PC-3 (cell line): ENCODE results near the gene ELMOD3. TPM values are rescaled to one million over a fixed set of nuclear protein-coding genes. Genes with fewer than 3 reads are reported as not detected.
"Not testable (repeated sequence)": the region's sequence is repeated elsewhere in the genome, so short reads cannot be mapped to it uniquely, and the experiment has no call there.

Experiments used
- ATAC-seq: fragments of 200-7000 bp; cut with Tn5 transposase; 2 replicates; pipeline ENCODE4 v1.9.1; 2020; ENCODE audit warnings: mild to moderate bottlenecking, moderate library complexity
- BruUV-seq: library from RNA; stranded (reverse); fragments of 400-500 nt; replicated peaks from 2 replicates; lab custom pipeline; 2021; lab: Mats Ljungman, UMichigan
- CTCF ChIA-PET: fragments of 300-600 bp; sonication (Branson Sonifier 250); formaldehyde crosslinking; loops from one replicate; lab custom pipeline; 2022; ENCODE audit warnings: antibody characterized with exemption; lab: Charles Lee
- POLR2A ChIA-PET: fragments of 300-600 bp; sonication (Branson Sonifier 250); formaldehyde crosslinking; loops from one replicate; lab custom pipeline; 2022; ENCODE audit warnings: antibody characterized with exemption; ENCODE audit not compliant: unreplicated experiment; lab: Charles Lee
- DNase-seq: peaks from one replicate; pipeline ENCODE4 v3.0.0-alpha.2; 2015
- H2AFZ ChIP-seq: fragments of 300-600 bp; sonication (generic); 2 replicates; pipeline ENCODE4 v1.6.0; 2016; ENCODE audit warnings: antibody characterized with exemption, low read length
- H3F3A ChIP-seq: fragments of 300-600 bp; sonication (generic); one replicate; pipeline ENCODE4 v1.6.0; 2017; ENCODE audit warnings: antibody characterized with exemption, low read length, control low read depth, mild to moderate bottlenecking; ENCODE audit not compliant: unreplicated experiment
- H3K27ac ChIP-seq: fragments of 300-600 bp; sonication (generic); 2 replicates; pipeline ENCODE4 v1.5.1; 2016; ENCODE audit warnings: mild to moderate bottlenecking, low read length
- H3K27me3 ChIP-seq: fragments of 300-600 bp; sonication (generic); 2 replicates; pipeline ENCODE4 v1.6.1; 2016; ENCODE audit warnings: low read length, mixed read lengths
- H3K36me3 ChIP-seq: fragments of 300-600 bp; sonication (generic); 2 replicates; pipeline ENCODE4 v1.6.1; 2016; ENCODE audit warnings: low read depth, mixed run types, low read length, mixed read lengths
- H3K4me1 ChIP-seq: fragments of 300-600 bp; sonication (generic); 2 replicates; pipeline ENCODE4 v1.5.1; 2016; ENCODE audit warnings: low read length; ENCODE audit not compliant: insufficient read depth
- H3K4me2 ChIP-seq: fragments of 300-600 bp; sonication (generic); 2 replicates; pipeline ENCODE4 v1.6.0; 2016; ENCODE audit warnings: low read length
- H3K4me3 ChIP-seq: fragments of 300-600 bp; sonication (generic); 2 replicates; pipeline ENCODE4 v1.5.1; 2016; ENCODE audit warnings: mild to moderate bottlenecking, low read length, mixed read lengths
- H3K79me2 ChIP-seq: fragments of 300-600 bp; sonication (generic); 2 replicates; pipeline ENCODE4 v1.6.1; 2017; ENCODE audit warnings: low read length, mixed read lengths
- H3K9ac ChIP-seq: fragments of 300-600 bp; sonication (generic); 2 replicates; pipeline ENCODE4 v1.6.0; 2016; ENCODE audit warnings: mild to moderate bottlenecking, low read length
- H3K9me2 ChIP-seq: fragments of 300-600 bp; sonication (generic); replicated peaks from 2 replicates; pipeline ENCODE4 v1.6.1; 2016; ENCODE audit warnings: mixed run types, low read length, mixed read lengths
- H3K9me3 ChIP-seq: fragments of 300-600 bp; sonication (generic); 2 replicates; pipeline ENCODE4 v1.6.1; 2016; ENCODE audit warnings: low read length, mixed read lengths
- H4K20me1 ChIP-seq: fragments of 300-600 bp; sonication (generic); 2 replicates; pipeline ENCODE4 v1.6.1; 2016; ENCODE audit warnings: low read length, mixed read lengths
- EZH2 ChIP-seq: fragments of 300-600 bp; sonication (generic); IDR thresholded peaks from one replicate; pipeline ENCODE4 v1.6.1; 2017; ENCODE audit warnings: antibody characterized with exemption, mild to moderate bottlenecking, low read length; ENCODE audit not compliant: unreplicated experiment
- EZH2phosphoT487 ChIP-seq: fragments of 300-600 bp; sonication (generic); IDR thresholded peaks from 2 replicates; pipeline ENCODE4 v1.6.1; 2018; ENCODE audit warnings: mild to moderate bottlenecking, antibody characterized with exemption, low read length, borderline replicate concordance
- intact Hi-C: fragments of 100-400 bp; cut with micrococcal nuclease; formaldehyde crosslinking; loops from 2 replicates; pipeline ENCODE4 v1.9.0; 2023
- total RNA-seq: library from RNA; depleted of rRNA; stranded (reverse); fragments of >200 nt; gene quantifications from 2 replicates; pipeline ENCODE4 v1.2.3, GENCODE V29; 2014
- TF ChIP-seq, protein P1 (sequence below): fragments of 300-600 bp; sonication (generic); conservative IDR thresholded peaks from 2 replicates; pipeline ENCODE4 v1.5.1; 2017; ENCODE audit warnings: antibody characterized with exemption, low read depth, mild to moderate bottlenecking, low read length

The ELMOD3 gene
- total RNA-seq, 1 experiment from 2014 or later, result 19.0 TPM

DNA sequence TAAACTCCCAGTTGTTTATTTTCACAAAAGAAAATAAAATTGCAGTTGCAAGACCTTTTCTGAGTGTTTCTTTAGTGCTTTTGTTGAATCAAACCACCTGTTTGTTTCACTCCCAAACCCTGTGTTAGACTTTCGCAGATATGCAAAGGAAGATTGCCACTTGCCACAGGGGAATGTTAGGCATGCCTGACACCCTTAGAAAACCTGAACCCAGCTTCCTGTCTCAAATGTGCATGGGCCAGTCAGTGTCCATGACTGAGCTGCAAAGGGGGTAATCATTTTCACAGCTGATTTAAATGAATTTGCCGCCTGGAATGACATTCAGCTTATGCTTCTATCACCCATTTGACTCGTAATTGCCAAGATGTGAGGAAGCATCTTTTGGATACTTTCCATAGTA is 44.2 kb upstream of the ELMOD3 start:
- Histone ChIP-seq H2AFZ (no peak overlapping the region), H3F3A (no peaks in the 10 kb centered on the region), H3K36me3 (no peaks in the 10 kb centered on the region), H4K20me1 (no peaks in the 10 kb centered on the region), H3K9me2 (no peaks in the 10 kb centered on the region), H3K4me2 (no peak overlapping the region), H3K79me2 (no peaks in the 10 kb centered on the region), H3K4me3 (no peak overlapping the region), H3K4me1 (peaks cover 16% of the 10 kb centered on the region), H3K27ac (no peak overlapping the region), H3K9me3 (no peaks in the 10 kb centered on the region), H3K9ac (no peak overlapping the region), H3K27me3 (no peaks in the 10 kb centered on the region)
- ATAC-seq (no peak), DNase-seq (no peak)
- intact Hi-C loops, result no loop called here
- TF ChIP-seq, protein P1, sequence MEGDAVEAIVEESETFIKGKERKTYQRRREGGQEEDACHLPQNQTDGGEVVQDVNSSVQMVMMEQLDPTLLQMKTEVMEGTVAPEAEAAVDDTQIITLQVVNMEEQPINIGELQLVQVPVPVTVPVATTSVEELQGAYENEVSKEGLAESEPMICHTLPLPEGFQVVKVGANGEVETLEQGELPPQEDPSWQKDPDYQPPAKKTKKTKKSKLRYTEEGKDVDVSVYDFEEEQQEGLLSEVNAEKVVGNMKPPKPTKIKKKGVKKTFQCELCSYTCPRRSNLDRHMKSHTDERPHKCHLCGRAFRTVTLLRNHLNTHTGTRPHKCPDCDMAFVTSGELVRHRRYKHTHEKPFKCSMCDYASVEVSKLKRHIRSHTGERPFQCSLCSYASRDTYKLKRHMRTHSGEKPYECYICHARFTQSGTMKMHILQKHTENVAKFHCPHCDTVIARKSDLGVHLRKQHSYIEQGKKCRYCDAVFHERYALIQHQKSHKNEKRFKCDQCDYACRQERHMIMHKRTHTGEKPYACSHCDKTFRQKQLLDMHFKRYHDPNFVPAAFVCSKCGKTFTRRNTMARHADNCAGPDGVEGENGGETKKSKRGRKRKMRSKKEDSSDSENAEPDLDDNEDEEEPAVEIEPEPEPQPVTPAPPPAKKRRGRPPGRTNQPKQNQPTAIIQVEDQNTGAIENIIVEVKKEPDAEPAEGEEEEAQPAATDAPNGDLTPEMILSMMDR, result no peak
- TF ChIP-seq EZH2 (no peak), EZH2phosphoT487 (no peak)
- CTCF ChIA-PET, result interaction anchor here (0.5 kb wide), 1 partner anchor 250 kb away, joined by 3 read pairs; no protein-coding TSS in a partner anchor
- POLR2A ChIA-PET, result no interaction called here
- no TSS peak for BruUV-seq

DNA sequence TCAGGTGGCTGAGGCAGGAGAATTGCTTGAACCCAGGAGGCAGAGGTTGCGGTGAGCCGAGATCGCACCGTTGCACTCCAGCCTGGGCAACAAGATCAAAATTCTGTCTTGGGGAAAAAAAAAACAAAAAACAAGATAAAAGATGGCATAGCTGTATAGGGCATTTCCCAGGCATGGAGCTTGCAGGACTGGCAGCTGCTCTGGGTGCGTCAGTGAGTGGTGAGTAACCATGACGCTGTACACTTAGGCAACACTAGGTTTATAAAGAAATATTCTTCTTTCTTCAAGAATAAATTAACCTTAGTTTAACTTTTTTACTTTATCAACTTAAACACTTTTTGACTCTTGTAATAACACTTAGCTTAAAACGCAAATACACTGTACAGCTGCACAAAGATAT is 42.2 kb upstream of the ELMOD3 start:
- BruUV-seq, result no TSS peak
- Histone ChIP-seq H3K36me3 (no peaks in the 10 kb centered on the region; the same call in 1 of the 2 replicates), H3K9me3 (no peaks in the 10 kb centered on the region), H4K20me1 (no peaks in the 10 kb centered on the region), H3F3A (no peaks in the 10 kb centered on the region), H2AFZ (no peak overlapping the region), H3K4me1 (peaks cover 16% of the 10 kb centered on the region), H3K27ac (peak overlapping the region; percentile 76), H3K4me3 (no peak overlapping the region), H3K9me2 (no peaks in the 10 kb centered on the region), H3K9ac (peak overlapping the region; percentile 41; the same call in 1 of the 2 replicates), H3K27me3 (no peaks in the 10 kb centered on the region), H3K4me2 (0 out of 2 replicates have a peak overlapping the region, but pooled peaks have one; percentile 36), H3K79me2 (no peaks in the 10 kb centered on the region)
- POLR2A ChIA-PET, result interaction anchor here (0.6 to 1.0 kb wide), 5 partner anchors 14 to 393 kb away, joined by 3 to 6 read pairs (median 4); partner anchors contain the start of gene MAT2A
- intact Hi-C loops, result no loop called here
- CTCF ChIA-PET, result interaction anchor here (0.5 to 0.7 kb wide), 2 partner anchors 12 to 109 kb away, joined by 3 to 6 read pairs; no protein-coding TSS in a partner anchor
- ATAC-seq, result peak; percentile 88
- no peak for TF ChIP-seq EZH2phosphoT487
- TF ChIP-seq EZH2, result no peak
- TF ChIP-seq, protein P1, result no peak
- peak; percentile 73 for DNase-seq

DNA sequence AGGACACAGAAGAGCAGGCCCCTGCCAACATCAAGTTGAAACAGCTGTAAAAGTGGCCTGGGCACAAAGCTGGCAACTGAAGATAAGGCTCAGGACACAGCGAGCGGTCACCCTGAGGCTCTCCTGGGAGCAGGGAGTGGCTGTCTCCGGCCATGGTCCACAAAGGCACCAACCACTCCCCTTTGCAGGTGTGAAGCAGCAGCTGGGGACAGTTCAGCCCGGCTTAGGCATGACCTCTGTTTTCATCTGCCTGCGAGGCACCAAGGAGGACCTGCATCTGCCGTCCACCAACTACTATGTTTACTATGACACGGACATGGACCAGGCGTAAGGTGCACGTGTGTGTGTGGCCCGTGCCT is 39.7 kb upstream of the ELMOD3 start:
- Histone ChIP-seq H3K4me3 (no peak overlapping the region), H3K9me3 (no peaks in the 10 kb centered on the region), H3K79me2 (peaks cover 15% of the 10 kb centered on the region; the same call in 1 of the 2 replicates), H3K4me1 (peaks cover 19% of the 10 kb centered on the region), H3F3A (no peaks in the 10 kb centered on the region), H3K9me2 (no peaks in the 10 kb centered on the region), H3K4me2 (no peak overlapping the region), H2AFZ (no peak overlapping the region), H3K36me3 (peaks cover 6% of the 10 kb centered on the region; the same call in 1 of the 2 replicates), H3K27ac (no peak overlapping the region), H3K9ac (no peak overlapping the region), H4K20me1 (no peaks in the 10 kb centered on the region), H3K27me3 (no peaks in the 10 kb centered on the region)
- DNase-seq, result no peak
- no peak for ATAC-seq
- intact Hi-C loops, result no loop called here
- no peak for TF ChIP-seq EZH2phosphoT487
- TF ChIP-seq, protein P1, result no peak
- no peak for TF ChIP-seq EZH2
- BruUV-seq, result no TSS peak
- POLR2A ChIA-PET, result no interaction called here
- CTCF ChIA-PET, result no interaction called here

DNA sequence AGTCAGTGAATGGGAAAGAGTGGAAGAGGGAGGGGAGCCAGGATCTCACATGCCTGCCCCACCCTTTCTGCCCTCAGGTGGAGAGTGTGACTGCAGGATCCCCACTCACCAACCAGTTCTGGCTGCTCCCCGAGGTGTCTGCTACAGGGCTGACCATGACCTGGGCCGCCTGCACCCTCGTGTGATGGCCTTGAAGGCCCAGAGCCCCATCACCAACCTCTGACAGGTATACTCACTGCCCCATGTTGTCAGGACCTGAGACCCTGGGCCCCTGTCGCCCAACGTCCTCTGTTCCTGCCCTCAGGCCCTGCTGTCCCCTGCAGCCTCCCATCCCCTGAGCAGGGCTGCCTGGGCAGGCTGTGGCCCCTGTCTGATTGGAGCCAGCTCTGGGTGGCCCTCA is 38.6 kb upstream of the ELMOD3 start:
- POLR2A ChIA-PET, ATAC-seq, H3K27ac ChIP-seq, H3K9ac ChIP-seq, H3K9me3 ChIP-seq, intact Hi-C loops, CTCF ChIA-PET, H3K4me2 ChIP-seq, BruUV-seq, H4K20me1 ChIP-seq, H3K27me3 ChIP-seq, H2AFZ ChIP-seq, DNase-seq, H3K9me2 ChIP-seq, H3F3A ChIP-seq, H3K4me3 ChIP-seq: not testable (repeated sequence)
- peaks cover 25% of the 10 kb centered on the region for H3K79me2 ChIP-seq
- peaks cover 16% of the 10 kb centered on the region for H3K36me3 ChIP-seq
- H3K4me1 ChIP-seq, result peaks cover 19% of the 10 kb centered on the region
